ENCODE results near the gene USP47.
A peak's percentile ranks its signal among the peaks of the same experiment; 100 is the strongest.

Gene USP47

DNA sequence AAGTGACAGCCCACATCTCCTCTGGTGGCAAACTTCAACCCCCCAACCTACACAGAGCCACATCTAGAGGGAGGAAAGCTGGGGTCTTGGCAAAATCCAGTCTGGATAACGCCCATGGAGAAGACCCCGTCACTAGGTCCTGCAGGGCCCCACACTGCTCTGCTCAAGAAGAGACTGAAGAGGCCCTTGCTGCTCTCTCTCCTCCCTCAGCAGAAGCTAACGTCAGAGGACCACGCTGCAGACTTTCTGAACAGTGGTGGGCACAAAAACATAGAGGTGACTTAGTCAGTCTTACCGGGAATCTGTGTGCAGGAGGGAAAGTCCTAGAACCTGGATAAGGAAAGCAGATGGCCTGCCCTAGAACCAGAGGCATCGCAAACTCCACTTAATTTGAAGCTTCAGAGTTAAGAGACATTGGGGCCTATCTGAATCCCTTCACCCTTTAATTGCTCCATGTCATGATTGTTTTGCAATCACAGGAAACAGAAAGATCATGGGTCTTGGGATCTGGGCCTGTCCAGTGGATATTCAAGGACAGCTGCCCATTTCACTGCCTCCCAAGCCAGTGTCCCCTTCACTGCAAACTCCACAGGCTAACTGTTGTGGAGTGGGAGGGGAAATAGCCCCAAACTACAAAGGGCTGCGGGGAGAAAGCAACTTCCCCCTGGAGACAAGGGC, 164.9 kb downstream of the USP47 start:
- DNase-seq, result no peak

DNA sequence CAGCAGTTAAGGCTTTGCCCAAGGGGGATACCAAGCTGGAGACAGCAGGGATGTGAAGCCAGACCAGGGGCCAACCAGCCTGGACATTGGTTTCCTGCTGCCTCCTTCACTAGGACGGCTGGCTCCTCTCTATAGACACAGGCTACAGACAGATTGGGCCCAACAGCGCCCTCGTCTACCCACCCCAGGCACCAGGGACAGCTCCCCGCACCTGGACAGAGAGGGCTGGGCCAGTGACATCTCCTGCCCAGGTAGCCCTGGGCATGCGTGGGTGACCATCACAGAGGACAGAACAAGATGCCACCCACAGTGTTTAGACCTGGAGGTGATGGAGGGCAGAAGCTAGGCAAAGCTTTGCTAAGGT, 165.4 kb downstream of the USP47 start:
- no peak for DNase-seq

- peak; percentile 67 for DNase-seq
Measured at GRCh38 chr11:12007769-12008737, 166.3 kb downstream of the USP47 start, which contains the start of gene DKK3. TSS of gene DKK3 (minus strand) at chr11:12008626. CDS start at chr11:12008582, 44 bp downstream.
